PFSK-1 (cell line): Measurements from ENCODE around the gene RPRD2.

Experiments
- POLR2AphosphoS5 ChIP-seq: IDR thresholded peaks from 2 replicates; pipeline ENCODE4 v1.6.1; 2012; ENCODE audit warnings: low read depth, mild to moderate bottlenecking, control low read depth, low read length, moderate library complexity
- TAF1 ChIP-seq: IDR thresholded peaks from 2 replicates; pipeline ENCODE4 v1.6.1; 2012; ENCODE audit warnings: low read length, control low read depth, borderline replicate concordance; ENCODE audit not compliant: insufficient read depth
- TF ChIP-seq, protein P1 (sequence below), 2 experiments: IDR thresholded peaks; 2 replicates each; pipeline versions ENCODE4 v1.6.1 to v1.8.0; 2011 to 2012; ENCODE audit warnings: low read depth in 2 of 2, low read length in 2 of 2, control low read depth in 1 of 2, inconsistent platforms in 1 of 2, mild to moderate bottlenecking in 1 of 2, moderate library complexity in 1 of 2; ENCODE audit not compliant: insufficient read depth in 1 of 2

DNA sequence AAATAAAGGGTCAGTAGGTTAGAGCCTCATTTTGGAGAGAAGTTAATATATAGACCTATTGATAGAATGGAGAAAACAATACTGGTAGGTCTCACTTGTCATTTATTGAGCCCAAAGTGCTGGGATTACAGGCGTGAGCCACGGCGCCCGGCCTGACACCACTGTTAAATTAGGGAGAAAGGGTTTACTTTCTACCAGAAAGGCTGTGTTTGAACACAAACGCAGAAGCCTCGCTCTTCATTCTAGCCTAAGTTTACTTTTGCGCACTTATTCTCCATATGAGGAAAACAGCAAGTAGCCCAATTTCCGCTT, 43.3 kb upstream of the RPRD2 start:
- TF ChIP-seq, protein P1, sequence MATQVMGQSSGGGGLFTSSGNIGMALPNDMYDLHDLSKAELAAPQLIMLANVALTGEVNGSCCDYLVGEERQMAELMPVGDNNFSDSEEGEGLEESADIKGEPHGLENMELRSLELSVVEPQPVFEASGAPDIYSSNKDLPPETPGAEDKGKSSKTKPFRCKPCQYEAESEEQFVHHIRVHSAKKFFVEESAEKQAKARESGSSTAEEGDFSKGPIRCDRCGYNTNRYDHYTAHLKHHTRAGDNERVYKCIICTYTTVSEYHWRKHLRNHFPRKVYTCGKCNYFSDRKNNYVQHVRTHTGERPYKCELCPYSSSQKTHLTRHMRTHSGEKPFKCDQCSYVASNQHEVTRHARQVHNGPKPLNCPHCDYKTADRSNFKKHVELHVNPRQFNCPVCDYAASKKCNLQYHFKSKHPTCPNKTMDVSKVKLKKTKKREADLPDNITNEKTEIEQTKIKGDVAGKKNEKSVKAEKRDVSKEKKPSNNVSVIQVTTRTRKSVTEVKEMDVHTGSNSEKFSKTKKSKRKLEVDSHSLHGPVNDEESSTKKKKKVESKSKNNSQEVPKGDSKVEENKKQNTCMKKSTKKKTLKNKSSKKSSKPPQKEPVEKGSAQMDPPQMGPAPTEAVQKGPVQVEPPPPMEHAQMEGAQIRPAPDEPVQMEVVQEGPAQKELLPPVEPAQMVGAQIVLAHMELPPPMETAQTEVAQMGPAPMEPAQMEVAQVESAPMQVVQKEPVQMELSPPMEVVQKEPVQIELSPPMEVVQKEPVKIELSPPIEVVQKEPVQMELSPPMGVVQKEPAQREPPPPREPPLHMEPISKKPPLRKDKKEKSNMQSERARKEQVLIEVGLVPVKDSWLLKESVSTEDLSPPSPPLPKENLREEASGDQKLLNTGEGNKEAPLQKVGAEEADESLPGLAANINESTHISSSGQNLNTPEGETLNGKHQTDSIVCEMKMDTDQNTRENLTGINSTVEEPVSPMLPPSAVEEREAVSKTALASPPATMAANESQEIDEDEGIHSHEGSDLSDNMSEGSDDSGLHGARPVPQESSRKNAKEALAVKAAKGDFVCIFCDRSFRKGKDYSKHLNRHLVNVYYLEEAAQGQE (IDR thresholded peaks at IDR 0.05; ENCODE audit: insufficient read depth in 1 of 2, low read depth in 2 of 2, low read length in 2 of 2): no peak
- TF ChIP-seq TAF1: no peak
- no peak for TF ChIP-seq POLR2AphosphoS5
